HCT116 (cell line): ENCODE results near the gene AGAP2. TPM values are rescaled to one million over a fixed set of nuclear protein-coding genes. Genes with fewer than 3 reads are reported as not detected.

Experiments used
- ATAC-seq: fragments of 200-7000 bp; cut with Tn5 transposase; 2 replicates; pipeline ENCODE4 v1.9.1; 2020; ENCODE audit warnings: mild to moderate bottlenecking, moderate library complexity
- BruUV-seq: library from RNA; stranded (reverse); fragments of 400-500 nt; replicated peaks from 2 replicates; lab custom pipeline; 2021; lab: Mats Ljungman, UMichigan
- CTCF ChIA-PET: fragments of 300-600 bp; sonication (Branson Sonifier 250); formaldehyde crosslinking; loops from one replicate; lab custom pipeline; 2021; ENCODE audit warnings: antibody characterized with exemption; lab: Charles Lee
- POLR2A ChIA-PET: fragments of 300-600, 350-600 bp; sonication (Branson Sonifier 250); formaldehyde crosslinking; loops from one replicate; lab custom pipeline; 2021; ENCODE audit warnings: antibody characterized with exemption; lab: Charles Lee
- RAD21 ChIA-PET, 2 experiments: fragments of 300-600 bp; sonication (Branson Sonifier 250); formaldehyde crosslinking; loops; one replicate each; lab custom pipeline; 2023; ENCODE audit warnings: low total read pairs in 2 of 2; ENCODE audit not compliant: uncharacterized antibody in 2 of 2, unreplicated experiment in 2 of 2, low non-redundant PET in 1 of 2; lab: Charles Lee
- DNase-seq: peaks from one replicate; pipeline ENCODE4 v3.0.0-alpha.2; 2010; ENCODE audit warnings: low read depth, low spot score
- H2AFZ ChIP-seq: fragments of 200-600 bp; shearing (Covaris generic), sonication (generic); 2 replicates; pipeline ENCODE4 v1.6.1; 2017; ENCODE audit warnings: low read depth, mixed run types, mixed read lengths, antibody characterized with exemption, low read length; ENCODE audit not compliant: poor library complexity, severe bottlenecking
- H3K27ac ChIP-seq: 2 replicates; pipeline ENCODE4 v1.5.1; 2012; ENCODE audit warnings: low read depth, low read length
- H3K27me3 ChIP-seq: fragments of 200-600 bp; sonication (generic); 2 replicates; pipeline ENCODE4 v1.6.1; 2016; ENCODE audit warnings: mixed run types, low read length, mixed read lengths; ENCODE audit not compliant: insufficient read depth
- H3K36me3 ChIP-seq, 2 experiments: fragments of 200-500 bp in 1 of 2; fragments of 200-600 bp in 1 of 2; sonication (Bioruptor generic) in 1 of 2; sonication (generic) in 1 of 2; 2 replicates each; pipeline versions ENCODE4 v1.5.1 to v1.6.1; 2014 to 2016; ENCODE audit warnings: low read length in 2 of 2, inconsistent platforms in 1 of 2, mixed read lengths in 1 of 2, mixed run types in 1 of 2; ENCODE audit not compliant: insufficient read depth in 2 of 2, control insufficient read depth in 1 of 2
- H3K4me1 ChIP-seq, 2 experiments: fragments of 200-600 bp in 1 of 2; sonication (generic) in 1 of 2; 2 replicates each; pipeline versions ENCODE4 v1.5.1 to v1.6.1; 2012 to 2017; ENCODE audit warnings: low read length in 2 of 2, inconsistent platforms in 1 of 2, mild to moderate bottlenecking in 1 of 2, mixed read lengths in 1 of 2, mixed run types in 1 of 2, moderate library complexity in 1 of 2; ENCODE audit not compliant: insufficient read depth in 2 of 2, control insufficient read depth in 1 of 2
- H3K4me2 ChIP-seq: fragments of 200-600 bp; sonication (generic); 2 replicates; pipeline ENCODE4 v1.6.1; 2017; ENCODE audit warnings: mixed run types, low read length, mixed read lengths
- H3K4me3 ChIP-seq, 2 experiments: fragments of 200-600 bp in 1 of 2; sonication (generic) in 1 of 2; replicated peaks in 1 of 2; 2 replicates each; pipeline ENCODE4 v1.5.1; 2011 to 2016; ENCODE audit warnings: low read length in 2 of 2, control low read depth in 1 of 2, low read depth in 1 of 2, mild to moderate bottlenecking in 1 of 2, mixed read lengths in 1 of 2, mixed run types in 1 of 2
- H3K79me2 ChIP-seq: fragments of 200-600 bp; sonication (generic); 2 replicates; pipeline ENCODE4 v1.6.1; 2017; ENCODE audit warnings: mild to moderate bottlenecking, mixed run types, low read length, moderate library complexity, mixed read lengths; ENCODE audit not compliant: insufficient read depth
- H3K9ac ChIP-seq: fragments of 200-600 bp; sonication (generic); 2 replicates; pipeline ENCODE4 v1.6.1; 2016; ENCODE audit warnings: low read length, mixed read lengths
- H3K9me2 ChIP-seq: fragments of 200-600 bp; sonication (generic), shearing (Covaris generic); 2 replicates; pipeline ENCODE4 v1.6.1; 2017; ENCODE audit warnings: mixed run types, mild to moderate bottlenecking, moderate library complexity; ENCODE audit not compliant: insufficient read depth
- H3K9me3 ChIP-seq, 2 experiments: fragments of 200-500 bp in 1 of 2; fragments of 200-600 bp in 1 of 2; sonication (Bioruptor generic) in 1 of 2; sonication (generic) in 1 of 2; 2 replicates each; pipeline ENCODE4 v1.6.1; 2014 to 2017; ENCODE audit warnings: low read length in 2 of 2, mixed read lengths in 2 of 2, inconsistent platforms in 1 of 2, low read depth in 1 of 2, mild to moderate bottlenecking in 1 of 2, mixed run types in 1 of 2, moderate library complexity in 1 of 2; ENCODE audit not compliant: control insufficient read depth in 1 of 2, insufficient read depth in 1 of 2
- H4K20me1 ChIP-seq: fragments of 200-600 bp; sonication (generic), shearing (Covaris generic); 2 replicates; pipeline ENCODE4 v1.6.1; 2017; ENCODE audit warnings: mixed run types, mild to moderate bottlenecking, moderate library complexity; ENCODE audit not compliant: insufficient read depth
- CEBPB ChIP-seq: IDR thresholded peaks from 2 replicates; pipeline ENCODE4 v1.6.1; 2012; ENCODE audit warnings: low read depth
- ELF1 ChIP-seq: IDR thresholded peaks from 2 replicates; pipeline ENCODE4 v1.6.1; 2012; ENCODE audit warnings: low read depth, borderline replicate concordance
- EZH2phosphoT487 ChIP-seq: fragments of 200-600 bp; IDR thresholded peaks from 2 replicates; pipeline ENCODE4 v1.6.1; 2018; ENCODE audit warnings: antibody characterized with exemption, borderline replicate concordance
- FOSL1 ChIP-seq: IDR thresholded peaks from 2 replicates; pipeline ENCODE4 v1.6.1; 2012; ENCODE audit warnings: low read depth
- JUND ChIP-seq: IDR thresholded peaks from 2 replicates; pipeline ENCODE4 v1.6.1; 2012
- POLR2A ChIP-seq: IDR thresholded peaks from 2 replicates; pipeline ENCODE4 v1.7.0; 2011; ENCODE audit warnings: borderline replicate concordance; ENCODE audit not compliant: insufficient read depth, insufficient read length; ENCODE audit errors: extremely low read depth
- POLR2AphosphoS5 ChIP-seq: IDR thresholded peaks from 2 replicates; pipeline ENCODE4 v1.6.1; 2011; ENCODE audit warnings: mild to moderate bottlenecking, low read depth, low read length, moderate library complexity
- SIN3A ChIP-seq: IDR thresholded peaks from 2 replicates; pipeline ENCODE4 v1.6.1; 2012; ENCODE audit warnings: low read depth
- ZNF274 ChIP-seq: fragments of 200-500 bp; sonication (Bioruptor generic); IDR thresholded peaks from 2 replicates; pipeline ENCODE4 v1.6.1; 2014; ENCODE audit warnings: mild to moderate bottlenecking, low read depth, low read length, inconsistent platforms
- intact Hi-C: fragments of 100-400 bp; cut with micrococcal nuclease; formaldehyde crosslinking; loops from 2 replicates; pipeline ENCODE4 v1.10.0; 2022
- total RNA-seq: library from RNA; stranded (reverse); gene quantifications from one replicate; pipeline ENCODE4 v1.2.1, GENCODE V29; 2021; ENCODE audit not compliant: unreplicated experiment

AGAP2 gene
- total RNA-seq, 1 experiment from 2014 or later = 15.8 TPM

GRCh38 chr12:57717846-57718640 is 20.5 kb downstream of the AGAP2 start:
- no TSS peak for BruUV-seq
- ChIA-PET POLR2A (no interaction called here), RAD21 (no interaction called here), CTCF (no interaction called here)
- Histone ChIP-seq H3K27ac (no peak overlapping the region), H3K9ac (no peak overlapping the region), H3K79me2 (no peaks in the 10 kb centered on the region), H4K20me1 (no peaks in the 10 kb centered on the region), H3K9me3 (no peaks in the 10 kb centered on the region), H2AFZ (no peak overlapping the region), H3K4me2 (no peak overlapping the region), H3K27me3 (no peaks in the 10 kb centered on the region), H3K9me2 (no peaks in the 10 kb centered on the region), H3K4me3 (no peak overlapping the region), H3K36me3 (peaks cover 3 to 15% of the 10 kb centered on the region in 2 experiments; a peak in 3 of 4 replicates), H3K4me1 (no peaks in the 10 kb centered on the region)
- intact Hi-C loops = no loop called here
- ATAC-seq = no peak
- TF ChIP-seq ZNF274 (no peak), FOSL1 (no peak), JUND (no peak), EZH2phosphoT487 (no peak), CEBPB (no peak), POLR2AphosphoS5 (no peak), ELF1 (no peak)
- DNase-seq = no peak

- POLR2A ChIA-PET = no interaction called here
- H3K27me3 ChIP-seq = no peaks in the 10 kb centered on the region
- no peak overlapping the region for H3K27ac ChIP-seq
- no peak overlapping the region for H3K4me3 ChIP-seq
- H3K4me2 ChIP-seq = no peak overlapping the region
- no peak overlapping the region for H2AFZ ChIP-seq
- no peak for DNase-seq
- H3K9ac ChIP-seq = no peak overlapping the region
- H3K9me2 ChIP-seq = no peaks in the 10 kb centered on the region
- H4K20me1 ChIP-seq = no peaks in the 10 kb centered on the region
- TF ChIP-seq SIN3A = no peak
- TF ChIP-seq POLR2A = no peak
- TF ChIP-seq, all 23 proteins: peak for 0
- Histone ChIP-seq H3K9me3 (no peaks in the 10 kb centered on the region), H3K36me3 (peaks cover 3 to 15% of the 10 kb centered on the region in 2 experiments; a peak in 3 of 4 replicates), H3K79me2 (no peaks in the 10 kb centered on the region), H3K4me1 (no peaks in the 10 kb centered on the region)
- CTCF ChIA-PET = no interaction called here
- RAD21 ChIA-PET = no interaction called here
- no TSS peak for BruUV-seq
- ATAC-seq = no peak
- intact Hi-C loops = no loop called here
These were observed 21.4 kb downstream of the AGAP2 start for GRCh38 chr12:57717131-57717530.
